Measurements from ENCODE around the gene SDR9C7. TPM values are rescaled to one million over a fixed set of nuclear protein-coding genes. Genes with fewer than 3 reads are reported as not detected.
"Not testable (repeated sequence)": the region's sequence is repeated elsewhere in the genome, so short reads cannot be mapped to it uniquely, and the experiment has no call there.

Gene SDR9C7
- total RNA-seq, 1 donor = not detected

DNA sequence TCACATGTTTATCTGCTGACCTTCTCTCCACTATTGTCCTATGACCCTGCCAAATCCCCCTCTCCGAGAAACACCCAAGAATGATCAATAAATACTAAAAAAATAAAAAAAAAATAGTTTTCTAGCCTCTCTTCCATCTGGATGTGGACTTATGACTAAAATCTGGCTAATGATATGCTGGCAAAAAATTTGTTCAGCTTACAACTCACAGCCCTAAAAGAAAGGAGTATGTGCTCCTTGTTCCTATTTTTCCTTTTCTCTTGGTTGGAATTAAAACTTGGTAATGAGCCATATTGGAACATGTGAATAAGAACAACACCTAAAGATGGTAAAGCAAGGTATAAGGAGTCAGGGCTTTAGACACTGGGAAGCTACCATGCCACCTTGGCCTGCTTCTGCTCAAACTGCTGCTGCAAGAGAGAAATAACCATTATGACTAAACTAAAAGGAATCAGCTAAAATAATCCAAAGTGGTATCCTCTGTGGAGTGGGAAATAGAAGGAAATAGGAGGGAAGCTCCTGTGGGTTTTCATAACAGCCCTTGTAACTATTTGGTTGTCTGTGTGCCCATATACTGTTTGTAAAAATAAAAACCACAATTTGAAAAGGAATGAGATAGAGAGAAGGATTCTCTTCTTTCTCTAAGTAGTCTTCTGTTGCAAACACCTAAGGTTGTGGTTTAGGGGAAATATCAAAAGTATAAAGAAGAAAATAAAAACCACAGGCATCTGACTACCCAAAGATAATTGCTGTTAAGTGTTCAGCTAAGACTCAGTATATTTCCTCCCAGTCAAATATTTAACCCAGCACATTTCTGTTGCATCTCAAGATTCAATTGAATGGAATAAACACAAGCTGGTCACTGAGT lies 53.8 kb downstream of the SDR9C7 start:
- TF ChIP-seq, protein P1, sequence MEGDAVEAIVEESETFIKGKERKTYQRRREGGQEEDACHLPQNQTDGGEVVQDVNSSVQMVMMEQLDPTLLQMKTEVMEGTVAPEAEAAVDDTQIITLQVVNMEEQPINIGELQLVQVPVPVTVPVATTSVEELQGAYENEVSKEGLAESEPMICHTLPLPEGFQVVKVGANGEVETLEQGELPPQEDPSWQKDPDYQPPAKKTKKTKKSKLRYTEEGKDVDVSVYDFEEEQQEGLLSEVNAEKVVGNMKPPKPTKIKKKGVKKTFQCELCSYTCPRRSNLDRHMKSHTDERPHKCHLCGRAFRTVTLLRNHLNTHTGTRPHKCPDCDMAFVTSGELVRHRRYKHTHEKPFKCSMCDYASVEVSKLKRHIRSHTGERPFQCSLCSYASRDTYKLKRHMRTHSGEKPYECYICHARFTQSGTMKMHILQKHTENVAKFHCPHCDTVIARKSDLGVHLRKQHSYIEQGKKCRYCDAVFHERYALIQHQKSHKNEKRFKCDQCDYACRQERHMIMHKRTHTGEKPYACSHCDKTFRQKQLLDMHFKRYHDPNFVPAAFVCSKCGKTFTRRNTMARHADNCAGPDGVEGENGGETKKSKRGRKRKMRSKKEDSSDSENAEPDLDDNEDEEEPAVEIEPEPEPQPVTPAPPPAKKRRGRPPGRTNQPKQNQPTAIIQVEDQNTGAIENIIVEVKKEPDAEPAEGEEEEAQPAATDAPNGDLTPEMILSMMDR (IDR thresholded peaks at IDR 0.05; ENCODE audit: insufficient read depth, low read length) = no peak

DNA sequence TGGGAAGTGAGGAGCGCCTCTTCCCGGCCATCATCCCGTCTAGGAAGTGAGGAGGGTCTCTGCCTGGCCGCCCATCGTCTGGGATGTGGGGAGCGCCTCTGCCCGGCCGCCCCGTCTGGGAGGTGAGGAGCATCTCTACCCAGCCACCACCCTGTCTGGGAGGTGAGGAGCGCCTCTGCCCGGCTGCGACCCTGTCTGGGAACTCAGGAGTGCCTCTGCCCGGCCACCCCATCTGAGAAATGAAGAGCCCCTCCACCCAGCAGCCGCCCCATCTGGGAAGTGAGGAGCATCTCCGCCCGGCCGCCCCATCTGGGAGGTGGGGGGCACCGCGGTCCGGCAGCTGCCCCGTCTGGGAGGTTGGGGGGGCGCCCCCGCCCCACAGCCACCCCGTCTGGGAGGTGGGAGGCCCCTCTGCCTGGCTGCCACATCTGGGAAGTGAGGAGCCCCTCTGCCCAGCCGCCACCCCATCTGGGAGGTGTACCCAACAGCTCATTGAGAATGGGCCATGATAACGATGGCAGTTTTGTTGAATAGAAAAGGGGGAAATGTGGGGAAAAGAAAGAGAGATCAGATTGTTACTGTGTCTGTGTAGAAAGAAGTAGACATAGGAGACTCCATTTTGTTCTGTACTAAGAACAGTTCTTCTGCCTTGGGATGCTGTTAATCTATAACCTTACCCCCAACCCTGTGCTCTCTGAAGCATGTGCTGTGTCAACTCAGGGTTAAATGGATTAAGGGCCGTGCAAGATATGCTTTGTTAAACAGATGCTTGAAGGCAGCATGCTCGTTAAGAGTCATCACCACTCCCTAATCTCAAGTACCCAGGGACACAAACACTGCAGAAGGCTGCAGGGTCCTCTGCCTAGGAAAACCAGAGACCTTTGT lies 54.7 kb downstream of the SDR9C7 start:
- not testable (repeated sequence) for H3K4me3 ChIP-seq (ENCODE audit: low read depth, low read length); DNase-seq (ENCODE audit: low read depth)

More for the DNA sequence above, 53.8 kb downstream of the SDR9C7 start:
- DNase-seq (ENCODE audit: low read depth) = peak; percentile 17
- H3K4me3 ChIP-seq (ENCODE audit: low read depth, low read length) = no peak overlapping the region

DNA sequence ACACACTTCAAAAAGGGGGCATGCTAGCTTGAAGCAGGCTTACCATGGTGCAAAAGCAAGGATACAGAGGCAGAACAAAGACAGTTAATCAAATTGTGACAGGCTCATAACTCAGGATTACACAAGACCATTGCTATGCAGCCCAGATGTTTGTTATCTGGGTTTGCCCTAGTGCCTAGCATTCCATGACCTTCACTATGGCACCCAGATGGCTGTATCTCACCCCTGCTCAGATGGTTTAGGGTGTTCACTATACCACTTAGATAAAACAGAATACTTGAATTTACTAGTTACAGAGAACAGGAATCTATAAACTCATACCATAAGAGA lies 56.2 kb downstream of the SDR9C7 start:
- no peak overlapping the region for H3K4me3 ChIP-seq (ENCODE audit: low read depth, low read length)
- TF ChIP-seq, protein P1 (IDR thresholded peaks at IDR 0.05; ENCODE audit: insufficient read depth, low read length) = no peak
- DNase-seq (ENCODE audit: low read depth) = peak; percentile 69

DNA sequence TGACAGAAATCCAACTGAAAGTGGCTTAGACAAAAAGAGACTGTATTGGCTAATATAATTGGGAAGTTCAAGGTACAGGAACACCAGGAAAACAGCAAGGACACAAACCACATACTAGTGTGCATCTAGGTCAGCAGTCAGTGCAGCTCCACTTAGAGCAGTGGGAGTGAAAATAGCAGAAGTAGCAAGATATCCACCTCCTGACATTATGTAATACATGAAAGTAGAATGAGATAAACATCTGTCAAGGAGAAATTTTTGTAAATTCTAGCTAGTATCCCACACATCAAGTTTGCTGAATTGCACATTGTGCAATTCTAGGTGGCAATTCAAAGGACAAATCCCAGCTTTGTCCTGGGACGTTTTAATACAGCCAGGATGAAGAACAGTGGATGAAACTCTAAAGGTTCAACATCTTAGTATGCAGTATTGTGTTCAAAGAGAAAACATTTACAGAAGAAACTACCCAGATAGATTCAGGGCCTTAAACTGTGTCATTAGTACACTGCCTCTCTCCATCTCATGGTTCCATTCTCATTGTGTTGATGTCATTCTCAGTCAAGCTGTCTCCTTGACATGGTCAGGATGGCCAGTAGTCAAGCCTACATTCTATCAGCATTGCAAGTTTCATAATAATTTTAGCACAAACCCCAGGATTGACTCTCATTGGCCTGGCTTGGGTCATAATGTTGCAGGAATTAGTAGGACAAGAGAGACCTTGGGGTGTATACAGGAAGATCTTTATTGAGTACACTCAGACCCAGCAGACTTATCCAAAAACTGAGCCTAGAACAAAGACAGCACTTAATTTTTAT lies 56.8 kb downstream of the SDR9C7 start:
- DNase-seq (ENCODE audit: low read depth) = no peak
- TF ChIP-seq, protein P1 (IDR thresholded peaks at IDR 0.05; ENCODE audit: insufficient read depth, low read length) = no peak
- H3K4me3 ChIP-seq (ENCODE audit: low read depth, low read length) = no peak overlapping the region

DNA sequence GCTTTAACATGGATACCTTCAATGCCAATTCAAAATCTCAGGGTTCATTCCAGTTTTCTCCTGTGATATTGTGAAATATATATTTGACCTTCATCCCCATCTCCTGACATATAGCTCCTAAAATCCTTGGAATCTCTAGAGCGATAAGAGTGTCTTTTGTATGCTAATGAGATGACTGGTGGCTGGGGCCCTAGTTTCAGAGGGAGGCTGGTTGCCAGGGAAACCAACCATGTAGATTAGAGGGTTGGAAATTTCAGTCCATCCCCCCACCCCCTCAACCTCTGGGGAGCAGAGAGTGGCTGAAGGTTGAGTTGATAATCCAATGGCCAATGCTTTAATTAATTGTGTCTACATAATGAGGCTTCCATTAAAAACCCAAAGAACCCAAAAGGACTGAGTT lies 59.4 kb downstream of the SDR9C7 start:
- TF ChIP-seq, protein P1 (IDR thresholded peaks at IDR 0.05; ENCODE audit: insufficient read depth, low read length) = no peak
- no peak overlapping the region for H3K4me3 ChIP-seq (ENCODE audit: low read depth, low read length)

DNA sequence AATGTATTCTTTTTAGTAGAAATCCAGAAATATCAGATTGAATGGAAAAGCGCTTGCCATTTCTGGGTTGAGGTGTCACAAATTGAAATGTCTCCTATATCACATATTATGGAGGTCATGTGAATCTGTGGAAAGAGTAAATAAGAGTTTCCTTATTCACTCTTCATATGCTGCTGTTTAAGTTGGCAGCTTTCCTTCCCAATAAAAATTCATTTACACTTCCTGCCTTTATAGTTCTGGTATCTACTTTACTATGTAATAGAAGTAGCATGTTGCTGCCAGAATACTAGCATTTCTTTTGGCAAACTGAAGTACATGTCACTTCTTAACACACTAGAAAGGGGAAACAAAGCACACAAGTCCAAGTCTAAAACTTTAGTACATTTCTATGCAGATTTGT lies 60.8 kb downstream of the SDR9C7 start:
- no peak for DNase-seq (ENCODE audit: low read depth)
- TF ChIP-seq, protein P1 (IDR thresholded peaks at IDR 0.05; ENCODE audit: insufficient read depth, low read length) = no peak
- no peak overlapping the region for H3K4me3 ChIP-seq (ENCODE audit: low read depth, low read length)

More for the DNA sequence above, 59.4 kb downstream of the SDR9C7 start:
- peak; percentile 6 for DNase-seq (ENCODE audit: low read depth)

Other genes starting within 250 kb of the SDR9C7 start
- 51.7 and 129 TPM in 2 replicates for gene PTGES3, start 246.1 kb downstream of the SDR9C7 start, total RNA-seq (ENCODE audit: low replicate concordance)
- gene NACA, start 209.1 kb downstream of the SDR9C7 start, total RNA-seq (ENCODE audit: low replicate concordance) = 960 and 1,713 TPM in 2 replicates
- 4.3 and 38.0 TPM in 2 replicates for gene PRIM1, start 182.1 kb downstream of the SDR9C7 start, total RNA-seq (ENCODE audit: low replicate concordance)
- gene HSD17B6, start 171.1 kb downstream of the SDR9C7 start, total RNA-seq (ENCODE audit: low replicate concordance) = 0.72 and 2.0 TPM in 2 replicates
- 0.09 TPM in 1 of 2 replicates, not detected in the other for gene RDH16, start 23.2 kb upstream of the SDR9C7 start, total RNA-seq (ENCODE audit: low replicate concordance)
- 5.2 and 6.1 TPM in 2 replicates for gene ZBTB39, start 72.1 kb upstream of the SDR9C7 start, total RNA-seq (ENCODE audit: low replicate concordance)
- gene TAC3, start 82.1 kb upstream of the SDR9C7 start, total RNA-seq (ENCODE audit: low replicate concordance) = not detected in 2 replicates
- 0.09 and 3.4 TPM in 2 replicates for gene MYO1A, start 115.7 kb upstream of the SDR9C7 start, total RNA-seq (ENCODE audit: low replicate concordance)
- 4.7 and 25.0 TPM in 2 replicates for gene NEMP1, start 144.4 kb upstream of the SDR9C7 start, total RNA-seq (ENCODE audit: low replicate concordance)
- gene NAB2, start 154.7 kb upstream of the SDR9C7 start, total RNA-seq (ENCODE audit: low replicate concordance) = 41.8 and 54.2 TPM in 2 replicates
- 89.0 and 102 TPM in 2 replicates for gene STAT6, start 177.0 kb upstream of the SDR9C7 start, total RNA-seq (ENCODE audit: low replicate concordance)
- 381 and 541 TPM in 2 replicates for gene LRP1, start 194.1 kb upstream of the SDR9C7 start, total RNA-seq (ENCODE audit: low replicate concordance)
- not detected in 2 replicates for gene LRP1-AS, start 213.2 kb upstream of the SDR9C7 start, total RNA-seq (ENCODE audit: low replicate concordance)

Measured in fibroblast of the aortic adventitia (primary cell).